ENCODE data around the gene ST8SIA3. TPM values are rescaled to one million over a fixed set of nuclear protein-coding genes. Genes with fewer than 3 reads are reported as not detected.

The ST8SIA3 gene
- total RNA-seq, 1 experiment from 2014 or later, result 1.9 TPM

- Histone ChIP-seq H3K27me3 (ENCODE audit: insufficient read depth, low read length) (no peaks in the 10 kb centered on the region), H3K79me1 (ENCODE audit: insufficient read depth, low read depth, low read length, poor library complexity, severe bottlenecking) (no peaks in the 10 kb centered on the region), H2BK120ac (ENCODE audit: low read depth, low read length, poor library complexity, severe bottlenecking) (no peak overlapping the region), H2BK20ac (ENCODE audit: low read depth, low read length, poor library complexity, severe bottlenecking) (no peak overlapping the region), H4K91ac (ENCODE audit: insufficient read length, low read depth, low read length) (no peak overlapping the region), H3K56ac (ENCODE audit: insufficient read length, low read depth, low read length) (no peak overlapping the region), H3K4me1 (ENCODE audit: insufficient read depth, low read length) (no peaks in the 10 kb centered on the region), H4K5ac (ENCODE audit: insufficient read length, low read depth, low read length) (no peak overlapping the region), H2BK5ac (ENCODE audit: insufficient read length, low read length) (no peak overlapping the region), H2AK5ac (ENCODE audit: insufficient read length, low read length) (no peak overlapping the region), H4K8ac (replicated peaks; ENCODE audit: insufficient read length, low read depth, low read length) (no peak overlapping the region), H3T11ph (ENCODE audit: low read length) (no peak overlapping the region), H3K9me3 (ENCODE audit: control insufficient read depth, low read depth, low read length) (no peaks in the 10 kb centered on the region), H3K18ac (ENCODE audit: insufficient read length, low read depth, low read length) (no peak overlapping the region), H3K4me2 (ENCODE audit: insufficient read depth, insufficient read length, low read length) (no peak overlapping the region), H3K9ac (ENCODE audit: extremely low read depth, insufficient read length, low read length) (no peak overlapping the region), H2BK15ac (ENCODE audit: low read depth, low read length) (no peak overlapping the region), H3K23me2 (ENCODE audit: insufficient read length, low read depth, low read length, poor library complexity, severe bottlenecking) (no peaks in the 10 kb centered on the region), H3K79me2 (ENCODE audit: insufficient read depth, low read length) (no peaks in the 10 kb centered on the region), H2BK12ac (ENCODE audit: insufficient read length, low read depth, low read length) (no peak overlapping the region), H3K4ac (ENCODE audit: low read depth, low read length) (no peak overlapping the region), H3K23ac (ENCODE audit: insufficient read length, low read depth, low read length) (no peak overlapping the region), H3K27ac (ENCODE audit: insufficient read length, low read depth, low read length) (no peak overlapping the region), H4K20me1 (ENCODE audit: control insufficient read depth, insufficient read depth, insufficient read length) (no peaks in the 10 kb centered on the region), H3K14ac (ENCODE audit: insufficient read depth, low read length) (no peak overlapping the region), H2AFZ (ENCODE audit: low read length) (no peak overlapping the region)
- H3K9me3 Mint-ChIP-seq, result no peaks in the 10 kb centered on the region; a peak in 1 of 5 replicates
- H3K27ac Mint-ChIP-seq, result no peak overlapping the region
- H3K36me3 Mint-ChIP-seq (ENCODE audit: insufficient read depth in 1 of 3, low read depth in 3 of 3), result no peaks in the 10 kb centered on the region
- H3K27me3 Mint-ChIP-seq (ENCODE audit: low read depth), result no peaks in the 10 kb centered on the region
- TF ChIP-seq CTCF (conservative IDR thresholded peaks at IDR 0.05), result no peak
- H3K4me3 Mint-ChIP-seq, result no peak overlapping the region
- peaks cover 2 to 5% of the 10 kb centered on the region in 2 experiments; a peak in 1 of 4 replicates for H3K4me1 Mint-ChIP-seq
- no peak for DNase-seq
- no CpG with 5 or more reads among the region's 3 CpGs for WGBS (ENCODE audit: extremely low coverage, insufficient read length, low lambda C conversion rate)
These were observed 23.7 kb upstream of the ST8SIA3 start for GRCh38 chr18:57328665-57329064.

All from H9 (cell line).